Lower leg skin (tissue), 4 donors: Measurements from ENCODE around the gene TECTA. TPM values are rescaled to one million over a fixed set of nuclear protein-coding genes. Genes with fewer than 3 reads are reported as not detected.

Experiments
- DNase-seq, 2 donors: peaks; one replicate each; pipeline ENCODE4 v3.0.0-alpha.2; 2019; ENCODE audit warnings: low spot score in 2 of 2
- H3K4me3 ChIP-seq: fragments of 200-600 bp; sonication (generic); 2 replicates; pipeline ENCODE4 v1.5.1; 2017; ENCODE audit warnings: mild to moderate bottlenecking, low read depth; ENCODE audit not compliant: poor library complexity, severe bottlenecking
- CTCF ChIP-seq, 3 donors: fragments of 450-650 bp; IDR thresholded peaks; one replicate each; pipeline ENCODE4 v1.5.1; 2016; ENCODE audit warnings: antibody characterized with exemption in 3 of 3, mild to moderate bottlenecking in 3 of 3, moderate library complexity in 2 of 3
- POLR2A ChIP-seq, 2 donors: fragments of 450-650 bp; IDR thresholded peaks; one replicate each; pipeline ENCODE4 v1.6.1; 2016 to 2017; ENCODE audit warnings: antibody characterized with exemption in 2 of 2, mild to moderate bottlenecking in 1 of 2, moderate library complexity in 1 of 2
- WGBS, 2 donors: methylation state at CpG; one replicate each; pipeline ENCODE4 v1.1.5; 2018; 5-methylcytosine and 5-hydroxymethylcytosine counted together
- intact Hi-C: fragments of 100-400 bp; cut with DNase I; formaldehyde crosslinking; loops from one replicate; pipeline ENCODE4 v1.15.0; 2023; ENCODE audit warnings: low total_unique reads
- total RNA-seq, 4 donors: library from RNA; depleted of rRNA; stranded (reverse); fragments of >200 nt; gene quantifications; one replicate each; pipeline ENCODE4 v1.1.0, GENCODE V29; 2016

Gene TECTA
- total RNA-seq, 4 donors from 2014 or later = 0.08 to 1.2 (median 0.20) TPM

GRCh38 chr11:121058941-121059340, 42.1 kb upstream of the TECTA start:
- H3K4me3 ChIP-seq = no peak overlapping the region
- WGBS, 2 donors = 93 to 95% methylated on average over 3 of the region's 3 CpGs
- intact Hi-C loops = no loop called here
- no peak for DNase-seq
- no peak for TF ChIP-seq POLR2A (IDR thresholded peaks at IDR 0.05)
- TF ChIP-seq CTCF (IDR thresholded peaks at IDR 0.05) = no peak

GRCh38 chr11:121059605-121060004, 41.4 kb upstream of the TECTA start:
- no peak overlapping the region for H3K4me3 ChIP-seq
- WGBS, 2 donors = 91% methylated on average over 3 of the region's 3 CpGs
- TF ChIP-seq POLR2A (IDR thresholded peaks at IDR 0.05) = no peak
- no peak for TF ChIP-seq CTCF (IDR thresholded peaks at IDR 0.05)
- no peak for DNase-seq
- intact Hi-C loops = no loop called here

- H3K4me3 ChIP-seq = no peak overlapping the region
- WGBS, 2 donors = 77 to 92% methylated on average over 2 of the region's 2 CpGs
- TF ChIP-seq CTCF (IDR thresholded peaks at IDR 0.05) (no peak), POLR2A (IDR thresholded peaks at IDR 0.05) (no peak)
- no peak for DNase-seq
- intact Hi-C loops = no loop called here
Measured at GRCh38 chr11:121063728-121064127, 37.3 kb upstream of the TECTA start.

GRCh38 chr11:121066623-121067022, 34.4 kb upstream of the TECTA start:
- TF ChIP-seq POLR2A (IDR thresholded peaks at IDR 0.05) (no peak), CTCF (IDR thresholded peaks at IDR 0.05) (no peak)
- 95 to 96% methylated on average over 3 of the region's 3 CpGs for WGBS, 2 donors
- no peak overlapping the region for H3K4me3 ChIP-seq
- no peak for DNase-seq
- intact Hi-C loops = no loop called here

GRCh38 chr11:121067026-121067425, 34.0 kb upstream of the TECTA start:
- DNase-seq = no peak
- WGBS, 2 donors = 86 to 91% methylated on average over 3 of the region's 3 CpGs
- H3K4me3 ChIP-seq = no peak overlapping the region
- intact Hi-C loops = no loop called here
- TF ChIP-seq CTCF (IDR thresholded peaks at IDR 0.05) (no peak), POLR2A (IDR thresholded peaks at IDR 0.05) (no peak)

GRCh38 chr11:121067453-121067852, 33.6 kb upstream of the TECTA start:
- intact Hi-C loops = no loop called here
- no peak for TF ChIP-seq POLR2A (IDR thresholded peaks at IDR 0.05)
- no peak for TF ChIP-seq CTCF (IDR thresholded peaks at IDR 0.05)
- no peak overlapping the region for H3K4me3 ChIP-seq
- DNase-seq = no peak
- WGBS, 2 donors = 93 to 94% methylated on average over 2 of the region's 2 CpGs
